Kidney (tissue), 14 donors: Measurements from ENCODE around the gene EVC2. TPM values are rescaled to one million over a fixed set of nuclear protein-coding genes. Genes with fewer than 3 reads are reported as not detected.

ENCODE experiments used
- DNase-seq, 5 donors: peaks; one replicate each; pipeline ENCODE4 v3.0.0-alpha.2; 2013 to 2020
- FAIRE-seq: peaks from 2 replicates; lab custom pipeline; 2012; peaks lifted over from hg19 to GRCh38; lab: Jason Lieb, UNC
- H3K27ac ChIP-seq, 2 donors: one replicate each; pipeline ENCODE4 v1.7.0; 2013; ENCODE audit warnings: low read depth in 2 of 2, low read length in 2 of 2, inconsistent platforms in 1 of 2
- H3K27me3 ChIP-seq: one replicate; pipeline ENCODE4 v1.7.1; 2013; ENCODE audit warnings: low read length, inconsistent platforms; ENCODE audit not compliant: control insufficient read depth, insufficient read depth
- H3K36me3 ChIP-seq, 3 donors: one replicate each; pipeline versions ENCODE4 v1.7.0 to v1.7.1; 2013; ENCODE audit warnings: low read length in 3 of 3, control low read depth in 1 of 3, inconsistent platforms in 1 of 3; ENCODE audit not compliant: insufficient read depth in 3 of 3, control insufficient read depth in 2 of 3
- H3K4me1 ChIP-seq, 3 donors: one replicate each; pipeline versions ENCODE4 v1.7.0 to v1.7.1; 2013; ENCODE audit warnings: low read length in 3 of 3, inconsistent platforms in 1 of 3, low read depth in 1 of 3; ENCODE audit not compliant: control insufficient read depth in 2 of 3, insufficient read depth in 2 of 3
- H3K4me3 ChIP-seq, 3 donors: one replicate each; pipeline versions ENCODE4 v1.7.0 to v1.8.1; 2013; ENCODE audit warnings: low read length in 3 of 3, control low read depth in 1 of 3, inconsistent platforms in 1 of 3
- H3K9ac ChIP-seq, 3 donors: one replicate each; pipeline versions ENCODE4 v1.7.0 to v1.7.1; 2013; ENCODE audit warnings: low read length in 3 of 3, control low read depth in 1 of 3, inconsistent platforms in 1 of 3
- H3K9me3 ChIP-seq, 3 donors: one replicate each; pipeline versions ENCODE4 v1.7.0 to v1.7.1; 2013; ENCODE audit warnings: low read length in 3 of 3, control low read depth in 1 of 3, inconsistent platforms in 1 of 3; ENCODE audit not compliant: control insufficient read depth in 2 of 3, insufficient read depth in 1 of 3
- CTCF ChIP-seq: IDR thresholded peaks from 3 replicates; pipeline ENCODE4 v1.5.1; 2012; ENCODE audit warnings: mild to moderate bottlenecking, moderate library complexity, borderline replicate concordance; ENCODE audit not compliant: insufficient read depth; ENCODE audit errors: extremely low read depth
- intact Hi-C: fragments of 100-400 bp; cut with DNase I; formaldehyde crosslinking; loops from one replicate; pipeline ENCODE4 v1.11.1; 2022
- polyA plus RNA-seq: library from polyadenylated mRNA; stranded (reverse); fragments of 350-450 nt; fragmentation: Illumina TruSeq; extraction: RNeasy Lipid Tissue Mini Kit (QIAGEN cat#74804); gene quantifications from one replicate; pipeline ENCODE4 v1.2.3, GENCODE V29; 2014; ENCODE audit warnings: low read depth, low replicate concordance; ENCODE audit not compliant: insufficient read depth
- total RNA-seq: library from RNA; stranded (reverse); fragmentation: NEBNext Ultra II Directional; extraction: Animal tissue kit (Norgen Biotek cat#: 25700); gene quantifications from one replicate; pipeline ENCODE4 v1.2.1, GENCODE V29; 2021
- donor health status: control.
- donor health status: control.
- donor health status: control.
- donor health status: control.
- donor health status: control.
- donor health status: DM: yes; HTN: yes; CAD: no.
- donor health status: Normal renal cell carcinoma (clear cell type).

The EVC2 gene
- total and polyA plus RNA-seq, 2 donors from 2014 or later: 1.6 to 8.7 TPM

GRCh38 chr4:5640096-5640495 lies 68.3 kb downstream of the EVC2 start:
- H3K4me1 ChIP-seq: no peaks in the 10 kb centered on the region
- no peak overlapping the region for H3K9ac ChIP-seq
- H3K27me3 ChIP-seq: no peaks in the 10 kb centered on the region
- peaks cover 9 to 16% (median 12%) of the 10 kb centered on the region in 3 donors for H3K36me3 ChIP-seq
- no peak overlapping the region for H3K4me3 ChIP-seq
- H3K27ac ChIP-seq: no peak overlapping the region
- DNase-seq (no peak), FAIRE-seq (no peak)
- no peak for TF ChIP-seq CTCF
- intact Hi-C loops: no loop called here
- no peaks in the 10 kb centered on the region for H3K9me3 ChIP-seq

GRCh38 chr4:5639556-5639955 lies 68.8 kb downstream of the EVC2 start:
- no peak for TF ChIP-seq CTCF
- DNase-seq: no peak
- Histone ChIP-seq H3K27ac (no peak overlapping the region), H3K4me3 (no peak overlapping the region), H3K36me3 (peaks cover 9 to 16% (median 12%) of the 10 kb centered on the region in 3 donors), H3K27me3 (no peaks in the 10 kb centered on the region), H3K9ac (no peak overlapping the region), H3K4me1 (no peaks in the 10 kb centered on the region), H3K9me3 (no peaks in the 10 kb centered on the region)
- FAIRE-seq: no peak
- intact Hi-C loops: no loop called here

- Histone ChIP-seq H3K36me3 (peaks cover 9 to 16% (median 12%) of the 10 kb centered on the region in 3 donors), H3K4me1 (no peaks in the 10 kb centered on the region), H3K27ac (no peak overlapping the region), H3K4me3 (no peak overlapping the region), H3K9ac (no peak overlapping the region), H3K9me3 (no peaks in the 10 kb centered on the region), H3K27me3 (no peaks in the 10 kb centered on the region)
- no peak for TF ChIP-seq CTCF
- intact Hi-C loops: no loop called here
- FAIRE-seq (no peak), DNase-seq (no peak)
These were observed 69.4 kb downstream of the EVC2 start for GRCh38 chr4:5638976-5639375.

GRCh38 chr4:5638316-5638715 lies 70.0 kb downstream of the EVC2 start:
- no peak overlapping the region for H3K4me3 ChIP-seq
- no peaks in the 10 kb centered on the region for H3K9me3 ChIP-seq
- no peaks in the 10 kb centered on the region for H3K4me1 ChIP-seq
- no peak overlapping the region for H3K27ac ChIP-seq
- H3K36me3 ChIP-seq: peaks cover 9 to 16% (median 12%) of the 10 kb centered on the region in 3 donors
- no peak for DNase-seq
- H3K9ac ChIP-seq: no peak overlapping the region
- intact Hi-C loops: no loop called here
- H3K27me3 ChIP-seq: no peaks in the 10 kb centered on the region
- FAIRE-seq: no peak
- TF ChIP-seq CTCF: no peak
